ENCODE measurements around the gene BCL2A1.
"Not testable (repeated sequence)": the region's sequence is repeated elsewhere in the genome, so short reads cannot be mapped to it uniquely, and the experiment has no call there.

BCL2A1 gene

GRCh38 chr15:79929412-79929811 lies 41.6 kb downstream of the BCL2A1 start:
- no peak overlapping the region for H3K27ac ChIP-seq
- TF ChIP-seq CTCF (conservative IDR thresholded peaks at IDR 0.05) (no peak), ZFX (IDR thresholded peaks at IDR 0.05) (no peak)

- not testable (repeated sequence) for H3K27ac ChIP-seq
Observed at GRCh38 chr15:79926116-79926515, 44.9 kb downstream of the BCL2A1 start.

- H3K27ac ChIP-seq: peak overlapping the region; percentile 98
- no peak for TF ChIP-seq ZFX (IDR thresholded peaks at IDR 0.05)
- no peak for TF ChIP-seq CTCF (conservative IDR thresholded peaks at IDR 0.05)
Observed at GRCh38 chr15:79924379-79924778, 46.6 kb downstream of the BCL2A1 start.

GRCh38 chr15:79923515-79924169 lies 47.4 kb downstream of the BCL2A1 start:
- TF ChIP-seq CTCF (conservative IDR thresholded peaks at IDR 0.05) (no peak), ZFX (IDR thresholded peaks at IDR 0.05) (no peak; the same call in 1 of the 2 replicates)
- H3K27ac ChIP-seq: peak overlapping the region; percentile 98

GRCh38 chr15:79923079-79923514 lies 47.9 kb downstream of the BCL2A1 start:
- H3K27ac ChIP-seq: peak overlapping the region; percentile 98

GRCh38 chr15:79922512-79923078 lies 48.4 kb downstream of the BCL2A1 start:
- peak overlapping the region; percentile 98 for H3K27ac ChIP-seq
- TF ChIP-seq CTCF (conservative IDR thresholded peaks at IDR 0.05) (no peak), ZFX (IDR thresholded peaks at IDR 0.05) (no peak)

More at GRCh38 chr15:79923079-79923514, 47.9 kb downstream of the BCL2A1 start:
- TF ChIP-seq ZFX (IDR thresholded peaks at IDR 0.05) (peak; percentile 73), CTCF (conservative IDR thresholded peaks at IDR 0.05) (no peak)

- no peak overlapping the region for H3K27ac ChIP-seq
- TF ChIP-seq ZFX (IDR thresholded peaks at IDR 0.05) (no peak), CTCF (conservative IDR thresholded peaks at IDR 0.05) (no peak)
Observed at GRCh38 chr15:79919749-79920511, 51.1 kb downstream of the BCL2A1 start.

Measured in C4-2B (cell line).